Measurements from ENCODE around the gene NT5C.

Gene NT5C

GRCh38 chr17:75090871-75091854 is 40.4 kb downstream of the NT5C start:
- DNase-seq = no peak

DNA sequence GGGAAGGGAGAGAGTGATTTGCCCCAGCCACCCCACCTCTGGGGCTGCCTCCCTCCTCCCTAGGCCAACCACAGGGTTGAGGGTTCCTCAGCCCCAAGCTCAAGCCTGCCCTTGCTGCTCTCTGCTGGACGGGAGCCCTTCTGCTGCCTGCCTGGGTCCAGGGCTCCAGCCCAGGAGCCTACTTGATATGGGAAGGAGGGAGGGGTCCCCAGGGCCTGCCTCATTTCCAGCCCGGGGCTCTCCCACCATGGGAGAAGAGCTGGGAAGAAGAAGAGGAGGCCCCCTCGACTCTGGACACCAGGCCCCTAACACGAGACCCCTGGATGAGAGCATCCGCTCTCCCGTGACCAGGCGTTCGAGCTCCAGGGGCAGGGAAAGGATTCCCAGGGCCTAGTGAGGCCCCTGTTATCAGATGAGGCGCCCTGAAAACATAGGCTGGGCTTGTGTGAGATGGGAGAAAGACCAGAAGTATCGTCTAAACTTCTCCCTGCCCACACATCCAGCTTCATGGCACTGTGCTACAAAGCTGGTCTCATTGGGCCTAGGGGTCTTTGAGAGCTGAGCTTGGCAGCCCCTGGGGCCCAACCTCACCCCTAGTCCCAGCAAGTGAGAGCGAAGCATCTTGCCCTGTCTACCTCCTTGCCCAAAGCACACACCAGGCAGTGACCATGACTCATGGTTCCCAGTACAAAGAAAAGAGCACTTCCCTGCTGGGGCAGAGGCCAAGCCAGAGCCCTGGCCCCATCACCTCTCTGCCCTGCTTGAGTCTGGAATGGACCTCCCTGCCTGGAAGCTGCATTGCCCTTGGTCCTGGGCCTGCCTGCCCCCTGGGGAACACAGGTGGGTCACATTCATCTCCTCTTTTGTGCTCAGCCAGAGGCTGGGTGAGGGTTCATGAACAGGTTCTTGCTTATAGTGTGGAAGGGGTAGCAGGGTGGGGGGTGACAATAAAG is 42.8 kb downstream of the NT5C start:
- DNase-seq = peak; percentile 37

GRCh38 chr17:75087558-75088453 is 43.7 kb downstream of the NT5C start, which contains the start of gene SLC16A5:
Gene SLC16A5, plus strand, starts transcription at chr17:75087954. Its CDS starts 5,683 bp downstream, at chr17:75093637.
- DNase-seq = peak; percentile 89

DNA sequence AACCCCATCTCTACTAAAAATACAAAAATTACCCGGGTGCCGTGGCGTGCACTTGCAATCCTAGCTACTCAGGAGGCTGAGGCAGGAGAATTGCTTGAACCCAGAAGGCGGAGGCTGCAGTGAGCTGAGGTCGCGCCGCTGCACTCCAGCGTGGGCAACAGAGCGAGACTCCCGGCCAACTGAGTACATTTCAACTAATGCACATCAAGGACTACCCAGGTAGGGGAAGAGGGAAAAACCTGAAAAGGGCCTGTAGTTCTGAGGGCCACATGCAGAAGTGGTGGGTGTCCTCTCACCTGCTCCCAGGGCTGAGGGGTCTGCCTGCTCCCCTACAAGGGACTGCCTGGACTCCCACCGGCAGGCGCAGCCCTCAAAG is 44.4 kb downstream of the NT5C start:
- DNase-seq = no peak

- DNase-seq = no peak
Observed at GRCh38 chr17:75086496-75087181, 44.9 kb downstream of the NT5C start.

DNA sequence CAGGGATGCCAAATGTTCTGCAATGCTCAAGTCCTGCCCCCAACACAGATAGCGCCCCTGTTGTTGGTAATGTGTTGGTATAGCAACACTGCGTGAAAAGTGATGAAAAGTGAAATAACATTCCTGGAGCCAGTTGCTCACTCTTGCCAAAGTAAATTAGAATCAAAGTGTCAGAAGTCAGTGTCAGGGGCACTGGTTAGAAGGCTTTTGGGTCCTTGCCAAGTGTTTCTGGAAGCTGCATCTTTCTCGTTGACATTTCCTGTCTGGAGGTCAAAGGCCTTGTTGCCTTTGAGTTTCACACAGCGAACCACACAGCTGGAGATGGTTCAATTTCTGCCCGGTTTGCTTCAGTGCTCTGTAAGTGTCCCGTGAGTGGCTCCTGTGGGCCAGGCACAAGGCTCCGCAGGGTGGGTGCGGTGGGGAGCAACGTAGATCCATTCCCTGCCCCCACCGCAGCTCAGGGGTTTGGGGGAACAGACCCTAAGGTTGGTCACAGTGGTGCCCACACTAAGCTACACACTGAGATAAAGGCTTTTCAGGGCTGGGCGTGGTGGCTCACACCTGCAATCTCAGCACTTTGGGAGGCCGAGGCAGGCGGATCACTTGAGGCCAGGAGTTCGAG is 47.4 kb downstream of the NT5C start:
- DNase-seq = peak; percentile 44

DNA sequence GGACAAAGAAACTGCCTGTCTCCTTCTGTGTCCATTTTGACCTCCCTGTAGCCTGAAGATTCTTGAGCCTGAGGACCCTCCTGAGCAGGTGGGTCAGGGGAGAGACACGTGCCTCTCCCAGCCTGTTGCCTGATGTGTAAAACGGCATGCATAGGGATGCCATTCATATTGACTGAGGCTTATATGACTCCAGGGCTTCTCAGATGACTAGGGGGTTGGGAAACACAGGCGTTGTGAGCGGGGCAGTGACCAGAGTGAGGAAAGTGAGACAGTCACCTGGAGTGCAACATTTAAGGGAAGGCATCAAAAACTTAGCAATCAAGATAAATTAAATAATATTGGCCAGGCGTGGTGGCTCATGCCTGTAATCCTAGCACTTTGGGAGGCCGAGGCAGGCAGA is 48.9 kb downstream of the NT5C start:
- DNase-seq = no peak

DNA sequence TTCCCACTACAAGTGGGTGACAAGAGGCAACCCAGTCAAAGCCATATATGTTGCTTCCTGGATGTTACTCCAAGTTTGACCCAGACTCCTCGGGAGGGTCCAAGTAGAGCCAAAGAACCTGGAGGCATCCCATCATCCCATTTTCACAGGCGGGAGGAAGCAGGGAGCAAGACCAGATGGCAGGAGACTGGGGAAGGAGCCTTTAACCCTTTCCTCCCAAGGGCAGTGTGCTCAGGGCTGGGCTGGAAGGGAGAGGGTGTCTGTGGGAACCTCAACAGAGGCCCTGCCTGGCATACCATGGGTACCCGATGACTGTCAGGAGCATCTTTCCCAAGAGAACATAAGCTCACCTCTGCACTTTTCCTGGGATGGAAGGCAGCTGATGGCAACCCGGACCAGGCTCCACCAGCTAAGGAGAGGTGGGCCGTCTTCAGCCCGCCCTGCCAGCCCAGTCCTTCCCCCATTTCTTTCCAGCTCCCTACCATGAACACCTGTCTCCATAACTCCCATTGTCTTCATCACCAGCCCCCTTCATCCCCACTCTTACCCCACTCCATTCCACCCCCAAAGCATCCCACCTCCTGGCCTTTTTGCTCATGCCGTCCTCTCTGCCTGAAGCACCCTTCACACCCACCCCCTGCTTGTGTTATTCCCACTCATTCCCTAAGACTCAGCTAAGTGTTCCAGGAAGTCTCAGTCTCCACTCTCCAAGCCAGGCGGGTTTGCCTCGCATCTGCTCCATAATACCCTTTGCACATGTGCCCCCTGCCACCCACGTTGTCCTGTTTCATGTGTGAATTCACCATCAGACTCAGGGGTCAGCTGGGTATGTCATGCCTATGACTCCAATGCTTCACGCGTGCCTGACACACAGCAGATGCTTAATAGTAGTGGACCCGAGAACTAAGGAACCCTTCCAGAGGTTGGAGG is 49.7 kb downstream of the NT5C start:
- no peak for DNase-seq

Data from fibroblast of skin of back (primary cell).